ENCODE results near the gene LEP.

DNA sequence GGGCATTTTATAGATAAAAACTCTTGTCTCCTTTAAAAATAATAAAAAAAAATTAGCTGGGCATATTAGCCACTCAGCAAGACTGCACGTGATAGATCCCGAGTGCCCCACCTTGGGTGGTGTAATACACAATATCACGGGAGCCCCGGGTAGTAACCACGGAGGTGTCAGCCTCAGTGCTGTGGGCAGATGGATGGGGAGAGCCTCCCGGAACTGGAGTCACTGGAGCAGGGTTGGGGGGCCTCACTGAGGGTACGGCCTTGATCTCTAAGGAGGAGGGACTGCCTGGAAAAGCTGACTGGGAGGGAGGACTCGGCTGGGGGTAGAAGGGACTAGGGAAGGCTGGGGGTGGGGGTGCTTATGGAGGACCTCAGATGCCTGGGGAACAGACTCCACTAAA, 12.6 kb downstream of the LEP start:
- TF ChIP-seq, protein P1, sequence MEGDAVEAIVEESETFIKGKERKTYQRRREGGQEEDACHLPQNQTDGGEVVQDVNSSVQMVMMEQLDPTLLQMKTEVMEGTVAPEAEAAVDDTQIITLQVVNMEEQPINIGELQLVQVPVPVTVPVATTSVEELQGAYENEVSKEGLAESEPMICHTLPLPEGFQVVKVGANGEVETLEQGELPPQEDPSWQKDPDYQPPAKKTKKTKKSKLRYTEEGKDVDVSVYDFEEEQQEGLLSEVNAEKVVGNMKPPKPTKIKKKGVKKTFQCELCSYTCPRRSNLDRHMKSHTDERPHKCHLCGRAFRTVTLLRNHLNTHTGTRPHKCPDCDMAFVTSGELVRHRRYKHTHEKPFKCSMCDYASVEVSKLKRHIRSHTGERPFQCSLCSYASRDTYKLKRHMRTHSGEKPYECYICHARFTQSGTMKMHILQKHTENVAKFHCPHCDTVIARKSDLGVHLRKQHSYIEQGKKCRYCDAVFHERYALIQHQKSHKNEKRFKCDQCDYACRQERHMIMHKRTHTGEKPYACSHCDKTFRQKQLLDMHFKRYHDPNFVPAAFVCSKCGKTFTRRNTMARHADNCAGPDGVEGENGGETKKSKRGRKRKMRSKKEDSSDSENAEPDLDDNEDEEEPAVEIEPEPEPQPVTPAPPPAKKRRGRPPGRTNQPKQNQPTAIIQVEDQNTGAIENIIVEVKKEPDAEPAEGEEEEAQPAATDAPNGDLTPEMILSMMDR (IDR thresholded peaks at IDR 0.05) = no peak
- TF ChIP-seq TCF7L2 (IDR thresholded peaks at IDR 0.05; ENCODE audit: low read depth, low read length) (no peak), POLR2AphosphoS5 (IDR thresholded peaks at IDR 0.05; ENCODE audit: low read depth, low read length) (no peak)

All from Panc1 (cell line).